Skeletal muscle satellite cell (primary cell): ENCODE measurements around the gene POU4F1.

Experiments
- H3K27me3 ChIP-seq: 2 replicates; pipeline ENCODE4 v1.7.0; 2013; ENCODE audit warnings: low read length; ENCODE audit not compliant: control insufficient read depth, insufficient read depth
- H3K36me3 ChIP-seq: 2 replicates; pipeline ENCODE4 v1.7.0; 2013; ENCODE audit warnings: mild to moderate bottlenecking, control low read depth, low read length; ENCODE audit not compliant: insufficient read depth
- H3K4me1 ChIP-seq: 2 replicates; pipeline ENCODE4 v1.7.0; 2013; ENCODE audit warnings: low read length; ENCODE audit not compliant: control insufficient read depth, insufficient read depth
- H3K4me2 ChIP-seq: 2 replicates; pipeline ENCODE4 v1.7.0; 2013; ENCODE audit warnings: mild to moderate bottlenecking, low read length
- H3K4me3 ChIP-seq: 2 replicates; pipeline ENCODE4 v1.7.0; 2013; ENCODE audit warnings: low read length
- H3K9ac ChIP-seq: 2 replicates; pipeline ENCODE4 v1.7.0; 2013; ENCODE audit warnings: mild to moderate bottlenecking, low read depth, low read length, moderate library complexity
- H3K9me3 ChIP-seq: replicated peaks from 2 replicates; pipeline ENCODE4 v1.7.0; 2013; ENCODE audit warnings: mild to moderate bottlenecking, control low read depth, low read length

Gene POU4F1

GRCh38 chr13:78604782-78605611 is 1.6 kb upstream of the POU4F1 start:
- H3K4me3 ChIP-seq: no peak overlapping the region
- H3K4me2 ChIP-seq: no peak overlapping the region
- no peaks in the 10 kb centered on the region for H3K36me3 ChIP-seq
- peaks cover 51% of the 10 kb centered on the region for H3K27me3 ChIP-seq
- no peaks in the 10 kb centered on the region for H3K9me3 ChIP-seq
- H3K9ac ChIP-seq: no peak overlapping the region
- H3K4me1 ChIP-seq: peaks cover 20% of the 10 kb centered on the region

GRCh38 chr13:78602561-78603239 is 652 bp downstream of the POU4F1 start:
- H3K4me3 ChIP-seq: peak overlapping the region; percentile 77

GRCh38 chr13:78601874-78602560 is 1.3 kb downstream of the POU4F1 start:
- H3K4me2 ChIP-seq: peak overlapping the region; percentile 97
- peak overlapping the region; percentile 77 for H3K4me3 ChIP-seq
- H3K9me3 ChIP-seq: no peaks in the 10 kb centered on the region
- no peaks in the 10 kb centered on the region for H3K36me3 ChIP-seq
- H3K9ac ChIP-seq: no peak overlapping the region
- peaks cover 62% of the 10 kb centered on the region for H3K27me3 ChIP-seq
- peaks cover 16% of the 10 kb centered on the region for H3K4me1 ChIP-seq

More at GRCh38 chr13:78602561-78603239, 652 bp downstream of the POU4F1 start:
- Histone ChIP-seq H3K27me3 (peaks cover 57% of the 10 kb centered on the region), H3K9me3 (no peaks in the 10 kb centered on the region), H3K4me1 (peaks cover 16% of the 10 kb centered on the region), H3K4me2 (peak overlapping the region; percentile 97), H3K9ac (peak overlapping the region; percentile 57), H3K36me3 (no peaks in the 10 kb centered on the region)

- H3K4me3 ChIP-seq: no peak overlapping the region
- no peaks in the 10 kb centered on the region for H3K9me3 ChIP-seq
- peaks cover 62% of the 10 kb centered on the region for H3K27me3 ChIP-seq
- no peak overlapping the region for H3K9ac ChIP-seq
- no peak overlapping the region for H3K4me2 ChIP-seq
- peaks cover 16% of the 10 kb centered on the region for H3K4me1 ChIP-seq
- H3K36me3 ChIP-seq: no peaks in the 10 kb centered on the region
These were observed 2.1 kb downstream of the POU4F1 start for GRCh38 chr13:78601124-78601873.

- Histone ChIP-seq H3K36me3 (no peaks in the 10 kb centered on the region), H3K4me1 (peaks cover 16% of the 10 kb centered on the region), H3K9ac (no peak overlapping the region)
These were observed 3.0 kb downstream of the POU4F1 start for GRCh38 chr13:78600280-78600883.

GRCh38 chr13:78599645-78600279 is 3.6 kb downstream of the POU4F1 start:
- Histone ChIP-seq H3K27me3 (peaks cover 64% of the 10 kb centered on the region), H3K9ac (no peak overlapping the region), H3K36me3 (no peaks in the 10 kb centered on the region), H3K4me2 (no peak overlapping the region), H3K9me3 (no peaks in the 10 kb centered on the region), H3K4me1 (peaks cover 16% of the 10 kb centered on the region), H3K4me3 (no peak overlapping the region)

More at GRCh38 chr13:78600280-78600883, 3.0 kb downstream of the POU4F1 start:
- Histone ChIP-seq H3K9me3 (no peaks in the 10 kb centered on the region), H3K4me3 (no peak overlapping the region), H3K4me2 (no peak overlapping the region), H3K27me3 (peaks cover 64% of the 10 kb centered on the region)

GRCh38 chr13:78598966-78599644 is 4.2 kb downstream of the POU4F1 start:
- Histone ChIP-seq H3K36me3 (no peaks in the 10 kb centered on the region), H3K4me1 (peaks cover 16% of the 10 kb centered on the region), H3K4me3 (no peak overlapping the region), H3K27me3 (peaks cover 66% of the 10 kb centered on the region), H3K4me2 (no peak overlapping the region), H3K9ac (no peak overlapping the region), H3K9me3 (no peaks in the 10 kb centered on the region)

GRCh38 chr13:78598116-78598781 is 5.1 kb downstream of the POU4F1 start:
- H3K4me1 ChIP-seq: peaks cover 10% of the 10 kb centered on the region
- H3K9ac ChIP-seq: no peak overlapping the region
- no peak overlapping the region for H3K4me2 ChIP-seq
- no peaks in the 10 kb centered on the region for H3K36me3 ChIP-seq
- H3K9me3 ChIP-seq: no peaks in the 10 kb centered on the region
- no peak overlapping the region for H3K4me3 ChIP-seq
- peaks cover 66% of the 10 kb centered on the region for H3K27me3 ChIP-seq

- Histone ChIP-seq H3K4me3 (no peak overlapping the region), H3K36me3 (no peaks in the 10 kb centered on the region), H3K4me2 (no peak overlapping the region), H3K4me1 (peaks cover 4% of the 10 kb centered on the region), H3K27me3 (peaks cover 68% of the 10 kb centered on the region), H3K9ac (no peak overlapping the region), H3K9me3 (no peaks in the 10 kb centered on the region)
These were observed 5.8 kb downstream of the POU4F1 start for GRCh38 chr13:78597602-78597932.
